HepG2 (cell line): ENCODE measurements around the gene ESRRB.

Source experiments
- CHD2 ChIP-seq: IDR thresholded peaks from 2 replicates; pipeline ENCODE4 v1.6.1; 2011; ENCODE audit warnings: low read depth, low read length, improper control_type of control experiment
- TF ChIP-seq, protein P1 (sequence below): sonication (generic); formaldehyde crosslinking; IDR thresholded peaks from 2 replicates; pipeline ENCODE4 v1.8.1; 2022; ENCODE audit warnings: low read depth, mild to moderate bottlenecking, missing genetic modification reagents

- TF ChIP-seq CHD2 = no peak
- TF ChIP-seq, protein P1, sequence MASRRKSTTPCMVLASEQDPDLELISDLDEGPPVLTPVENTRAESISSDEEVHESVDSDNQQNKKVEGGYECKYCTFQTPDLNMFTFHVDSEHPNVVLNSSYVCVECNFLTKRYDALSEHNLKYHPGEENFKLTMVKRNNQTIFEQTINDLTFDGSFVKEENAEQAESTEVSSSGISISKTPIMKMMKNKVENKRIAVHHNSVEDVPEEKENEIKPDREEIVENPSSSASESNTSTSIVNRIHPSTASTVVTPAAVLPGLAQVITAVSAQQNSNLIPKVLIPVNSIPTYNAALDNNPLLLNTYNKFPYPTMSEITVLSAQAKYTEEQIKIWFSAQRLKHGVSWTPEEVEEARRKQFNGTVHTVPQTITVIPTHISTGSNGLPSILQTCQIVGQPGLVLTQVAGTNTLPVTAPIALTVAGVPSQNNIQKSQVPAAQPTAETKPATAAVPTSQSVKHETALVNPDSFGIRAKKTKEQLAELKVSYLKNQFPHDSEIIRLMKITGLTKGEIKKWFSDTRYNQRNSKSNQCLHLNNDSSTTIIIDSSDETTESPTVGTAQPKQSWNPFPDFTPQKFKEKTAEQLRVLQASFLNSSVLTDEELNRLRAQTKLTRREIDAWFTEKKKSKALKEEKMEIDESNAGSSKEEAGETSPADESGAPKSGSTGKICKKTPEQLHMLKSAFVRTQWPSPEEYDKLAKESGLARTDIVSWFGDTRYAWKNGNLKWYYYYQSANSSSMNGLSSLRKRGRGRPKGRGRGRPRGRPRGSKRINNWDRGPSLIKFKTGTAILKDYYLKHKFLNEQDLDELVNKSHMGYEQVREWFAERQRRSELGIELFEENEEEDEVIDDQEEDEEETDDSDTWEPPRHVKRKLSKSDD (CRISPR knock-in tag) = no peak
Measured at GRCh38 chr14:76491172-76491930, 115.4 kb downstream of the ESRRB start.
